GM12872 (cell line): ENCODE measurements around the gene CFAP100.

Experiments
- TF ChIP-seq, protein P1 (sequence below): IDR thresholded peaks from 3 replicates; pipeline ENCODE4 v1.5.1; 2011; ENCODE audit warnings: low read depth, mild to moderate bottlenecking, low read length, moderate library complexity; ENCODE audit not compliant: insufficient read depth

Gene CFAP100

DNA sequence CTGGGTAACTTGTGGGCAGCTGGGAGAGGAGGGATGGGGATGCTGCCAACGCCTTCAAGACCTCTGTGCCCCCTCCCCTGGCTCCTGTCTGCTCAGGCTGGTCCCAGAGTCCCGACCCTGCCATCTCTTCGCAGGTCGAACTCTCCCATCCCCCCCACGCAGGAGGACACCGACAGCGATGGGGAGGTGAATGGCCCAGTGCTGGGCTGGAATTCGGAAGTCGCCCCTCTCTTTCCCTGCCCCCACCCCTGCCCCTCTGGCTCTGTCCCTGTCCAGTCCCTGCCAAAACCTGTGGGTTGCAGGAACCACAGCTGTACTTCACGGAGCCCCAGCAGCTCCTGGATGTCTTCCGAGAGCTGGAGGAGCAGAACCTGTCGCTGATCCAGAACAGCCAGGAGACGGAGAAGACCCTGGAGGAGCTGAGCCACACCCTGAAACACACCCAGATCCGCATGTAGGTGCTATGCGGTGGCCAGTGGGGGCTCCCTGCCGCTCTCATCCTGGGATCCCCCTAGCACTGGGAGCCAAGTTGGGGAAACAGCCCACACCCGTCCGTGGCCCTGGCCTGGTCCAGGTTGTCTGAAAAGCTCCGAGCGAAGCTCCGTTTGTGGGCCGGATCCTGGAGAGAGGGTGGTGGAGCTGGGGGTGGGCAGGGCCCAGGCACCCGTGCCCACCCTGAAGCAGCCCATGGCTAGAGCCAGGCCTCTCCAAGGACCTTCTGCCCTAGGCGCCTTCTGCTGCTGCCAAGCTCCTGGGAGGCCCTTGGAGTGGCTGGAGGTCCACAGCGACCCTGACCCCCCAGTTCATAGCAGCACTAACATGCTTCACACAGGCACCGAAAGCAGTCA is 28.7 kb downstream of the CFAP100 start:
- TF ChIP-seq, protein P1, sequence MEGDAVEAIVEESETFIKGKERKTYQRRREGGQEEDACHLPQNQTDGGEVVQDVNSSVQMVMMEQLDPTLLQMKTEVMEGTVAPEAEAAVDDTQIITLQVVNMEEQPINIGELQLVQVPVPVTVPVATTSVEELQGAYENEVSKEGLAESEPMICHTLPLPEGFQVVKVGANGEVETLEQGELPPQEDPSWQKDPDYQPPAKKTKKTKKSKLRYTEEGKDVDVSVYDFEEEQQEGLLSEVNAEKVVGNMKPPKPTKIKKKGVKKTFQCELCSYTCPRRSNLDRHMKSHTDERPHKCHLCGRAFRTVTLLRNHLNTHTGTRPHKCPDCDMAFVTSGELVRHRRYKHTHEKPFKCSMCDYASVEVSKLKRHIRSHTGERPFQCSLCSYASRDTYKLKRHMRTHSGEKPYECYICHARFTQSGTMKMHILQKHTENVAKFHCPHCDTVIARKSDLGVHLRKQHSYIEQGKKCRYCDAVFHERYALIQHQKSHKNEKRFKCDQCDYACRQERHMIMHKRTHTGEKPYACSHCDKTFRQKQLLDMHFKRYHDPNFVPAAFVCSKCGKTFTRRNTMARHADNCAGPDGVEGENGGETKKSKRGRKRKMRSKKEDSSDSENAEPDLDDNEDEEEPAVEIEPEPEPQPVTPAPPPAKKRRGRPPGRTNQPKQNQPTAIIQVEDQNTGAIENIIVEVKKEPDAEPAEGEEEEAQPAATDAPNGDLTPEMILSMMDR: no peak

DNA sequence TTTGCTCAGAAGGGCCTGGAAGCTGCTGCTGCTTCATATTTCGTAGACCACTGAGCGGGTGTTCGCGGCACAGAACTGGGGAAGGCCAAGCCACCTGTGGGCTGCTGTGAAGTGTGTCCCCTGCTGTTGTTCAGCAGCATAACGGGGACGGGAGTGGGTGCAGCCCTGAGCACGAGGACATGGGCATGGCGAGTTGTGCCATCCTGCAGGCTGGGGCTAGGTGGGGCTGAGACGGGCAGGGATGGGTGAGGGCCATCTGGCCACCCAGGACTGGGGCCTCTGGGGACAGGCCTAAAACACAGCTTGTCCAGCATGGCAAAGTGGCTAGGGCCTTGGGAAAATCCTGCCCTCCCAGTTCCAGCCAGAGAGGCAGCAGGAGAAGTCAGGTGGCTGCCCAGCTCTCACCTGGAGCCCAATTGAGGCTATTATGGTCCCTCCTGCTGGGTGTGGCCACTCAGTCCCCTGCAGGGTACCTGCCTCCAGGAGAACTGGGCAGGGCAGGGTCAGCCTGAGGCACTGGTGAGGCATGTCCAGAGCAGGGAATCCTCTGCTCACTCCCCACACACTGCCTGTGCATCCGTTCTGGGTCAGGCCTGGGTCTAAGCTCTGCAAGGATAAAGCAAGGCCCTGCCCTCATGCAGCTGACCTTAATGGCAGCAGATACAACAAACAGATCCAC is 29.5 kb downstream of the CFAP100 start:
- TF ChIP-seq, protein P1: no peak

DNA sequence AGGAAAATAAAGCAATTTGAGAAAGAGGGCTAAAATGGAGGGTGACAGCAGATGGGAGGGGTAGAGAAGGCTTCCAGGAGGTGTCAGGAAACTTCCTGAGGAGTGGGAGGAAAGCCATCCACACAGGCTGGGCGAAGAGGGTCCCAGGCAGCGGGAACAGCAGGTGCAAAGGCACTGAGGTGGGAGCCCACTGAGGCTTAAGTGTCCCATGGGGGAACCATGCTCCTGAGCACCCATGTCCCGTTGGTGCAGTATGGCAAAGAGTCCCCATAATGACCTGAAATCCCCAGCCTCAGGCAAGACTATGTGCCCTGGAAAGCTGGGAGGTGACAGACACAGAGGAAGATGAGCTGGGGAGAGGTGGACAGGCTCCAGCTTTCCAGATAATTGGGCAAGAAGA is 30.0 kb downstream of the CFAP100 start:
- TF ChIP-seq, protein P1: no peak

DNA sequence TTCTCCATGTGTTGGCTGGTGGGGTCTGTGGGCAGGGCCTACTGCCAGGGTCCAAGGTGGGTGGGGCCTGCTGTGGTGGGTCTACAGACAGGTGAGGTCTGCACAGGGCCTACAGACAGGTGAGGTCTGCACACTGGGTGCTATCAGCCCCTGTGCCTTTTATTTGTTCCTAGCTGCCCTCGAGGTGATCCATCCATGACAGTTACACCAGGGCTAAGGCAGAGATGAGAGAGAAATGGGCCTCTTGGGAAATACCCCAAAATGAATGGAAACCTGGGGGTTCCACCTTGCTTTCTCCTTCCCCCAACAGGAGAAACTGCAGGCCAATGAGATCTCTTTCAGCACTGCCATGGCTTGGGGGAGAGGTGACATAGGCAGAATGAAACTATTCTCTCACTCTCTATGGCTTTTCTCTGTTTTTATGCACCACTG is 36.4 kb downstream of the CFAP100 start:
- TF ChIP-seq, protein P1: no peak

GRCh38 chr3:126432361-126433104 is 37.8 kb downstream of the CFAP100 start:
- TF ChIP-seq, protein P1: no peak

GRCh38 chr3:126433105-126433430 is 38.4 kb downstream of the CFAP100 start:
- TF ChIP-seq, protein P1: no peak
